Endothelial cell of umbilical vein (primary cell): Measurements from ENCODE around the gene ASB1.

Source experiments
- EZH2 ChIP-seq: IDR thresholded peaks from 2 replicates; pipeline ENCODE4 v1.6.1; 2012; ENCODE audit warnings: borderline replicate concordance, low read depth, mild to moderate bottlenecking, moderate library complexity, low read length, inconsistent platforms; ENCODE audit not compliant: severe bottlenecking
- FOS ChIP-seq: IDR thresholded peaks from 2 replicates; pipeline ENCODE4 v1.6.1; 2011; ENCODE audit warnings: mild to moderate bottlenecking, low read length, moderate library complexity, borderline replicate concordance; ENCODE audit not compliant: insufficient read depth
- GATA2 ChIP-seq: IDR thresholded peaks from 2 replicates; pipeline ENCODE4 v1.7.0; 2011; ENCODE audit warnings: low read depth, mild to moderate bottlenecking, moderate library complexity, mixed read lengths, low read length; ENCODE audit not compliant: insufficient read length, insufficient read depth
- JUN ChIP-seq: IDR thresholded peaks from 2 replicates; pipeline ENCODE4 v1.6.1; 2011; ENCODE audit warnings: borderline replicate concordance, low read depth; ENCODE audit not compliant: insufficient read length, insufficient read depth
- MYC ChIP-seq: IDR thresholded peaks from one replicate; pipeline ENCODE4 v1.6.1; 2011; ENCODE audit warnings: mild to moderate bottlenecking, low read depth, low read length
- POLR2A ChIP-seq: IDR thresholded peaks from 2 replicates; pipeline ENCODE4 v1.6.1; 2012; ENCODE audit warnings: low read depth, mild to moderate bottlenecking, control low read depth, low read length
- POLR2AphosphoS5 ChIP-seq: IDR thresholded peaks from 2 replicates; pipeline ENCODE4 v1.6.1; 2012; ENCODE audit warnings: low read depth, mild to moderate bottlenecking, control low read depth, low read length, moderate library complexity; ENCODE audit not compliant: insufficient read depth
- TF ChIP-seq, protein P1 (sequence below): IDR thresholded peaks from 2 replicates; pipeline ENCODE4 v1.6.1; 2011; ENCODE audit not compliant: insufficient read depth, insufficient read length
- TF ChIP-seq, protein P2 (sequence below), 2 donors: IDR thresholded peaks; 1 replicate in 1 of 2; 2 replicates in 1 of 2; pipeline ENCODE4 v1.5.1; 2011; ENCODE audit warnings: low read length in 2 of 2, mild to moderate bottlenecking in 2 of 2, moderate library complexity in 2 of 2, control low read depth in 1 of 2, inconsistent platforms in 1 of 2, low read depth in 1 of 2; ENCODE audit not compliant: insufficient read depth in 1 of 2; ENCODE audit errors: extremely low read depth in 1 of 2

DNA sequence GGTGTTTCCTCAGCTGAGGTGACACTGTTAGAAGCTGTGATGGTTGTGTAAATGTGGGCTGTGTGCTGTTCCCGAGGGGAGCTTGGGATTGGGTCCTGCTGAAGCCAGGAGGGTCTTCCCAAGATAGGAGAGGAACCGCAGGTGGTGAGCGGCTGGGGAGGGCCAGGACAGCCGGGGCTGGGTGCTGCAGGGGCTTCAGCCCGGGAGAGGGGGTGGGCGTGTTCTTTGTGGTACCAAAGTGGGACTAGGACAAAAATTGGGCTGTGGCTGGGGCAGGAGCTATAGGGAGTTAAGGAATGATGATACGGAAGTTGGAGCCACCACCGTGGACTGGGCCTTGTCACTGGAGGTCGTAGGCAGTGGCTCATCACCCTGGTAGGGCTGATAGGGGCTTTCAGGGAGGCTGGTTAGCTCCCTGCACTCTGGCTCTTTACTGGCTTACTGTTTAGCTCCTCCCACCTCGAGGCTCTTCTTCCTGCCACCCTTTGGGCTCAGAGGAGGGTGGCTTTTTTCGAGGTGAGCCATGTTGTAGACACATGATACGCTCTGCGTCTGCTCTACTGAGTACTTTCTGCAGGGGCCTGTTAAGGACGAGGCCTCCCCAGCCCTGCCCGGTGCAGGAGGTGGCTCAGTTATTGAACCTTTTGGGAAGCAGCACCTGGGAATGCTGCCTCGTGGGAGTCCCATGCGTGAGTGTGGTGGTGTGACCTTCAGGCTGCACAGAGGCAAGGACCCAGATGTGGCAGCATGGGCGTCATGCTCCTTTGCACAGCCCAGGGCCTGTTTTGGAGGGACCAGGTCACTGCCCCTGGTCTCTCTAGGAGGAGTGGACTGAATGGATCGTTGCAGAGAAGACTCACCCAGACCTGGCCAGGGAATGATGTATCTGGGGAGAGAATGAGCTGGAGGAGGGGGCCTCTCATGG lies 21.6 kb downstream of the ASB1 start:
- TF ChIP-seq EZH2 (no peak), MYC (no peak), POLR2AphosphoS5 (no peak), POLR2A (no peak), JUN (no peak), GATA2 (no peak), FOS (no peak)
- TF ChIP-seq, protein P1, sequence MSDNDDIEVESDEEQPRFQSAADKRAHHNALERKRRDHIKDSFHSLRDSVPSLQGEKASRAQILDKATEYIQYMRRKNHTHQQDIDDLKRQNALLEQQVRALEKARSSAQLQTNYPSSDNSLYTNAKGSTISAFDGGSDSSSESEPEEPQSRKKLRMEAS = no peak
- TF ChIP-seq, protein P2, sequence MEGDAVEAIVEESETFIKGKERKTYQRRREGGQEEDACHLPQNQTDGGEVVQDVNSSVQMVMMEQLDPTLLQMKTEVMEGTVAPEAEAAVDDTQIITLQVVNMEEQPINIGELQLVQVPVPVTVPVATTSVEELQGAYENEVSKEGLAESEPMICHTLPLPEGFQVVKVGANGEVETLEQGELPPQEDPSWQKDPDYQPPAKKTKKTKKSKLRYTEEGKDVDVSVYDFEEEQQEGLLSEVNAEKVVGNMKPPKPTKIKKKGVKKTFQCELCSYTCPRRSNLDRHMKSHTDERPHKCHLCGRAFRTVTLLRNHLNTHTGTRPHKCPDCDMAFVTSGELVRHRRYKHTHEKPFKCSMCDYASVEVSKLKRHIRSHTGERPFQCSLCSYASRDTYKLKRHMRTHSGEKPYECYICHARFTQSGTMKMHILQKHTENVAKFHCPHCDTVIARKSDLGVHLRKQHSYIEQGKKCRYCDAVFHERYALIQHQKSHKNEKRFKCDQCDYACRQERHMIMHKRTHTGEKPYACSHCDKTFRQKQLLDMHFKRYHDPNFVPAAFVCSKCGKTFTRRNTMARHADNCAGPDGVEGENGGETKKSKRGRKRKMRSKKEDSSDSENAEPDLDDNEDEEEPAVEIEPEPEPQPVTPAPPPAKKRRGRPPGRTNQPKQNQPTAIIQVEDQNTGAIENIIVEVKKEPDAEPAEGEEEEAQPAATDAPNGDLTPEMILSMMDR (IDR thresholded peaks at IDR 0.05; ENCODE audit: extremely low read depth in 1 of 2, insufficient read depth in 1 of 2, low read depth in 1 of 2, low read length in 2 of 2) = no peak
